Rectal smooth muscle tissue (tissue), 1 donor: ENCODE results near the gene LMO7.

Source experiments
- H3K27ac ChIP-seq: one replicate; pipeline ENCODE4 v1.7.0; 2013; ENCODE audit warnings: low read depth, low read length, inconsistent platforms
- H3K27me3 ChIP-seq: one replicate; pipeline ENCODE4 v1.7.0; 2013; ENCODE audit warnings: low read length; ENCODE audit not compliant: control insufficient read depth, insufficient read depth
- H3K36me3 ChIP-seq: one replicate; pipeline ENCODE4 v1.7.0; 2013; ENCODE audit warnings: low read length; ENCODE audit not compliant: control insufficient read depth, insufficient read depth
- H3K4me1 ChIP-seq: one replicate; pipeline ENCODE4 v1.7.0; 2013; ENCODE audit warnings: low read length; ENCODE audit not compliant: control insufficient read depth, insufficient read depth
- H3K4me3 ChIP-seq: one replicate; pipeline ENCODE4 v1.7.0; 2013; ENCODE audit warnings: low read length
- H3K9ac ChIP-seq: one replicate; pipeline ENCODE4 v1.7.0; 2013; ENCODE audit warnings: low read length

The LMO7 gene

GRCh38 chr13:75635828-75636435 is at the start of gene LMO7:
TSS of gene LMO7 (plus strand) at chr13:75636330. CDS start at chr13:75636658, 328 bp downstream.
- Histone ChIP-seq H3K4me3 (peak within 1 kb of the TSS; percentile 70), H3K36me3 (no peaks in the 10 kb centered on the region), H3K27ac (peak within 1 kb of the TSS; percentile 45), H3K4me1 (no peaks in the 10 kb centered on the region), H3K9ac (no peak within 1 kb of the TSS), H3K27me3 (no peaks in the 10 kb centered on the region)

GRCh38 chr13:75587679-75588078 is 48.5 kb upstream of the LMO7 start:
- no peaks in the 10 kb centered on the region for H3K36me3 ChIP-seq
- H3K9ac ChIP-seq: no peak overlapping the region
- no peak overlapping the region for H3K27ac ChIP-seq
- no peaks in the 10 kb centered on the region for H3K27me3 ChIP-seq
- H3K4me3 ChIP-seq: no peak overlapping the region
- H3K4me1 ChIP-seq: no peaks in the 10 kb centered on the region

- Histone ChIP-seq H3K36me3 (no peaks in the 10 kb centered on the region), H3K4me3 (no peak overlapping the region), H3K9ac (no peak overlapping the region), H3K27me3 (no peaks in the 10 kb centered on the region), H3K27ac (no peak overlapping the region), H3K4me1 (no peaks in the 10 kb centered on the region)
These were observed 39.4 kb upstream of the LMO7 start for GRCh38 chr13:75596657-75597182.

GRCh38 chr13:75600371-75600770 is 35.8 kb upstream of the LMO7 start:
- H3K27ac ChIP-seq: no peak overlapping the region

GRCh38 chr13:75603038-75603437 is 33.1 kb upstream of the LMO7 start:
- Histone ChIP-seq H3K27ac (no peak overlapping the region), H3K36me3 (no peaks in the 10 kb centered on the region), H3K4me1 (no peaks in the 10 kb centered on the region), H3K9ac (no peak overlapping the region), H3K4me3 (no peak overlapping the region), H3K27me3 (no peaks in the 10 kb centered on the region)

More at GRCh38 chr13:75600371-75600770, 35.8 kb upstream of the LMO7 start:
- Histone ChIP-seq H3K36me3 (no peaks in the 10 kb centered on the region), H3K4me3 (no peak overlapping the region), H3K27me3 (no peaks in the 10 kb centered on the region), H3K4me1 (no peaks in the 10 kb centered on the region), H3K9ac (no peak overlapping the region)

GRCh38 chr13:75607447-75607846 is 28.7 kb upstream of the LMO7 start:
- H3K4me3 ChIP-seq: no peak overlapping the region
- no peaks in the 10 kb centered on the region for H3K27me3 ChIP-seq
- H3K4me1 ChIP-seq: no peaks in the 10 kb centered on the region
- H3K27ac ChIP-seq: no peak overlapping the region
- H3K36me3 ChIP-seq: no peaks in the 10 kb centered on the region
- no peak overlapping the region for H3K9ac ChIP-seq

- Histone ChIP-seq H3K36me3 (no peaks in the 10 kb centered on the region), H3K9ac (no peak overlapping the region), H3K27me3 (no peaks in the 10 kb centered on the region), H3K27ac (no peak overlapping the region), H3K4me3 (no peak overlapping the region), H3K4me1 (no peaks in the 10 kb centered on the region)
These were observed 25.7 kb upstream of the LMO7 start for GRCh38 chr13:75610466-75610865.

GRCh38 chr13:75612354-75612753 is 23.8 kb upstream of the LMO7 start:
- Histone ChIP-seq H3K27me3 (no peaks in the 10 kb centered on the region), H3K27ac (no peak overlapping the region), H3K9ac (no peak overlapping the region), H3K4me3 (no peak overlapping the region), H3K4me1 (no peaks in the 10 kb centered on the region), H3K36me3 (no peaks in the 10 kb centered on the region)

- H3K27ac ChIP-seq: no peak overlapping the region
- H3K27me3 ChIP-seq: no peaks in the 10 kb centered on the region
- H3K4me3 ChIP-seq: no peak overlapping the region
- H3K4me1 ChIP-seq: no peaks in the 10 kb centered on the region
- H3K9ac ChIP-seq: no peak overlapping the region
- H3K36me3 ChIP-seq: no peaks in the 10 kb centered on the region
These were observed 18.9 kb upstream of the LMO7 start for GRCh38 chr13:75617230-75617629.

- Histone ChIP-seq H3K27me3 (no peaks in the 10 kb centered on the region), H3K4me1 (no peaks in the 10 kb centered on the region), H3K36me3 (no peaks in the 10 kb centered on the region), H3K27ac (no peak overlapping the region), H3K4me3 (no peak overlapping the region), H3K9ac (no peak overlapping the region)
These were observed 17.8 kb upstream of the LMO7 start for GRCh38 chr13:75618308-75618707.

GRCh38 chr13:75620020-75620419 is 16.1 kb upstream of the LMO7 start:
- H3K4me3 ChIP-seq: no peak overlapping the region
- no peak overlapping the region for H3K27ac ChIP-seq
- no peaks in the 10 kb centered on the region for H3K36me3 ChIP-seq
- no peaks in the 10 kb centered on the region for H3K4me1 ChIP-seq
- H3K27me3 ChIP-seq: no peaks in the 10 kb centered on the region
- H3K9ac ChIP-seq: no peak overlapping the region

GRCh38 chr13:75621147-75621546 is 15.0 kb upstream of the LMO7 start:
- H3K9ac ChIP-seq: no peak overlapping the region
- no peaks in the 10 kb centered on the region for H3K4me1 ChIP-seq
- H3K36me3 ChIP-seq: no peaks in the 10 kb centered on the region
- no peak overlapping the region for H3K27ac ChIP-seq
- H3K27me3 ChIP-seq: no peaks in the 10 kb centered on the region
- no peak overlapping the region for H3K4me3 ChIP-seq

GRCh38 chr13:75628801-75629200 is 7.3 kb upstream of the LMO7 start:
- no peak overlapping the region for H3K4me3 ChIP-seq
- H3K27ac ChIP-seq: no peak overlapping the region
- no peak overlapping the region for H3K9ac ChIP-seq
- H3K4me1 ChIP-seq: no peaks in the 10 kb centered on the region
- H3K36me3 ChIP-seq: no peaks in the 10 kb centered on the region
- H3K27me3 ChIP-seq: no peaks in the 10 kb centered on the region
